ENCODE data around the gene SPATA9.

DNA sequence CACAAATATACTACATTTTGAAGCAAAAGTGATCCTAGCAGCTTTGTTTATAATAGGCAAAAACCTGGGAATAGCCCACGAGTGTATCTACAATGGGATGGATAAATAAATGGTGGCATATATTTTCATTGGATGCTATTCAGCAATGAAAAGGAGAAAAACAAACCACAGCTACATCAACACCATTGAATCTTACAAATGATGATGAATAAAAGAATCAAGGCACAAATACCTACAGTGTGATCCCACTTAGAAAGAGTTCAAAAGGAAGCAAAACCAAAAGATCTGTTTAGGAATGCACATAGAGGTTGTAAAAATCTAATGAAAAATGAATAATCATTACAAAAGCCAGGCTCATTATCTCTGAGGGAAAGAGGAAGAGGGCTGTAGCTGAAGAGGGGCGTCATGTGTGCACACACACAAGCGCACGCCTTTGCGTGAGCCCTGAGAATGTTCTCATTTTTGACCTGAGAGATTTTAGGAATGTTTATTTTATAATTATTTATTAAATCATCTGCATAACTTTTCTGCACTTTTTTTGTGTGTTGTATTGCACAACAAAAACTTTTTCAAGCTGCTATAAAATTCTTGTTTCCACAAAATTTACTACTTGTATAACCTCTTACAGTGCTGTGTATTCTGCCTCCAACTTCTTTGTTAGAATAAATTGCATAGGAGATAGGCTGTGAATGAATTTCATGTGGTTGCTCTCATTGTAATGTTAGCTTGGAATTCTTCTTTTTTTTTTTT lies 42.5 kb upstream of the SPATA9 start:
- TF ChIP-seq, protein P1, sequence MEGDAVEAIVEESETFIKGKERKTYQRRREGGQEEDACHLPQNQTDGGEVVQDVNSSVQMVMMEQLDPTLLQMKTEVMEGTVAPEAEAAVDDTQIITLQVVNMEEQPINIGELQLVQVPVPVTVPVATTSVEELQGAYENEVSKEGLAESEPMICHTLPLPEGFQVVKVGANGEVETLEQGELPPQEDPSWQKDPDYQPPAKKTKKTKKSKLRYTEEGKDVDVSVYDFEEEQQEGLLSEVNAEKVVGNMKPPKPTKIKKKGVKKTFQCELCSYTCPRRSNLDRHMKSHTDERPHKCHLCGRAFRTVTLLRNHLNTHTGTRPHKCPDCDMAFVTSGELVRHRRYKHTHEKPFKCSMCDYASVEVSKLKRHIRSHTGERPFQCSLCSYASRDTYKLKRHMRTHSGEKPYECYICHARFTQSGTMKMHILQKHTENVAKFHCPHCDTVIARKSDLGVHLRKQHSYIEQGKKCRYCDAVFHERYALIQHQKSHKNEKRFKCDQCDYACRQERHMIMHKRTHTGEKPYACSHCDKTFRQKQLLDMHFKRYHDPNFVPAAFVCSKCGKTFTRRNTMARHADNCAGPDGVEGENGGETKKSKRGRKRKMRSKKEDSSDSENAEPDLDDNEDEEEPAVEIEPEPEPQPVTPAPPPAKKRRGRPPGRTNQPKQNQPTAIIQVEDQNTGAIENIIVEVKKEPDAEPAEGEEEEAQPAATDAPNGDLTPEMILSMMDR (conservative IDR thresholded peaks at IDR 0.05), result no peak
- TF ChIP-seq ZFX (IDR thresholded peaks at IDR 0.05), result no peak
